K562 (cell line): ENCODE data around the gene CUTA. TPM values are rescaled to one million over a fixed set of nuclear protein-coding genes. Genes with fewer than 3 reads are reported as not detected.
A peak's percentile ranks its signal among the peaks of the same experiment; 100 is the strongest.

Experiments used
- CEBPG ChIP-seq, 3 experiments: fragments of 200-800 bp in 1 of 3; sonication (Bioruptor generic) in 1 of 3; sonication (generic) in 1 of 3; formaldehyde crosslinking in 1 of 3; IDR thresholded peaks in 2 of 3; conservative IDR thresholded peaks in 1 of 3; 2 replicates each; pipeline versions ENCODE4 v1.6.1 to v1.8.0; 2016 to 2022; ENCODE audit warnings: missing compliant biosample characterization in 2 of 3, missing genetic modification characterization in 2 of 3, mild to moderate bottlenecking in 1 of 3, missing genetic modification reagents in 1 of 3
- MTA1 ChIP-seq: fragments of 450-650 bp; IDR thresholded peaks from 2 replicates; pipeline ENCODE4 v1.6.1; 2017; ENCODE audit warnings: borderline replicate concordance
- NELFE ChIP-seq: IDR thresholded peaks from 2 replicates; pipeline ENCODE4 v1.6.1; 2011; ENCODE audit warnings: mild to moderate bottlenecking; ENCODE audit not compliant: insufficient read depth, insufficient read length
- PML ChIP-seq: IDR thresholded peaks from 2 replicates; pipeline ENCODE4 v1.6.1; 2012; ENCODE audit warnings: low read length, inconsistent platforms
- PYGO2 ChIP-seq: fragments of 450-650 bp; IDR thresholded peaks from 2 replicates; pipeline ENCODE4 v1.6.1; 2016; ENCODE audit warnings: mild to moderate bottlenecking, missing genetic modification characterization, moderate library complexity, missing compliant biosample characterization
- TEAD2 ChIP-seq: fragments of 450-650 bp; IDR thresholded peaks from 2 replicates; pipeline ENCODE4 v1.6.1; 2016; ENCODE audit warnings: missing genetic modification characterization, control low read depth, missing compliant biosample characterization
- TOE1 ChIP-seq, 2 experiments: fragments of 450-650 bp in 1 of 2; sonication (generic) in 1 of 2; formaldehyde crosslinking in 1 of 2; IDR thresholded peaks; 2 replicates each; pipeline versions ENCODE4 v1.7.1 to v1.8.0; 2016 to 2022; ENCODE audit warnings: borderline replicate concordance in 2 of 2, mild to moderate bottlenecking in 2 of 2, antibody characterized with exemption in 1 of 2, inconsistent platforms in 1 of 2, low read depth in 1 of 2, missing genetic modification reagents in 1 of 2, moderate library complexity in 1 of 2
- XRCC3 ChIP-seq: fragments of 450-650 bp; IDR thresholded peaks from 2 replicates; pipeline ENCODE4 v1.6.1; 2017; ENCODE audit warnings: mild to moderate bottlenecking, moderate library complexity
- ZNF398 ChIP-seq: fragments of 250-450 bp; sonication (Bioruptor Pico); IDR thresholded peaks from 2 replicates; pipeline ENCODE4 v1.8.0; 2021; ENCODE audit warnings: moderate library complexity, mild to moderate bottlenecking, inconsistent platforms
- ZNF551 ChIP-seq: fragments of 250-450 bp; sonication (Bioruptor Pico); IDR thresholded peaks from 2 replicates; pipeline ENCODE4 v1.5.0; 2021; ENCODE audit warnings: mild to moderate bottlenecking, moderate library complexity
- ZNF79 ChIP-seq: fragments of 250-450 bp; sonication (Bioruptor Pico); IDR thresholded peaks from 2 replicates; pipeline ENCODE4 v1.4.0; 2020; ENCODE audit warnings: low read depth, mild to moderate bottlenecking, moderate library complexity
- polyA plus RNA-seq, 8 experiments: library from polyadenylated mRNA; depleted of rRNA in 4 of 8; stranded (reverse) in 5 of 8; unstranded in 3 of 8; fragments of >200 nt; fragmentation: Nextera tagmentation in 2 of 8; fragmentation: Illumina TruSeq in 1 of 8; extraction: Ambion mirVana in 2 of 8; extraction: Trizol in 1 of 8; gene quantifications; 2 replicates each; pipeline versions ENCODE4 v1.2.1 to v1.2.3, GENCODE V29; 2011 to 2014; ENCODE audit warnings: inconsistent platforms in 1 of 8, missing spikeins in 1 of 8
- total RNA-seq, 7 experiments: library from RNA; depleted of rRNA in 6 of 7; stranded (reverse); fragments of >200 nt in 6 of 7; fragmentation: Illumina TruSeq in 2 of 7; extraction: Trizol in 2 of 7; gene quantifications; 2 replicates each; pipeline versions ENCODE4 v1.2.1 to v1.2.3, GENCODE V29; 2011 to 2021; ENCODE audit warnings: low replicate concordance in 1 of 7
- TF ChIP-seq, protein P1 (sequence below): sonication (generic); formaldehyde crosslinking; IDR thresholded peaks from 2 replicates; pipeline ENCODE4 v1.8.1; 2022; ENCODE audit warnings: missing genetic modification reagents
- TF ChIP-seq, protein P2 (sequence below): sonication (generic); formaldehyde crosslinking; IDR thresholded peaks from 2 replicates; pipeline ENCODE4 v1.8.1; 2022; ENCODE audit warnings: missing genetic modification reagents
- TF ChIP-seq, protein P3 (sequence below): fragments of 250-450 bp; sonication (Bioruptor Pico); IDR thresholded peaks from 2 replicates; pipeline ENCODE4 v1.5.0; 2021
- TF ChIP-seq, protein P4 (sequence below): fragments of 250-450 bp; sonication (Bioruptor Pico); IDR thresholded peaks from 2 replicates; pipeline ENCODE4 v1.4.0; 2020; ENCODE audit warnings: mild to moderate bottlenecking, moderate library complexity

CUTA gene
- total and polyA plus RNA-seq, 9 of the 15 experiments (the other 6 are each of a cell fraction or from before 2014, with no cell fraction given): 166 to 682 (median 310) TPM

GRCh38 chr6:33418690-33419291, 884 bp upstream of the CUTA start (continued):
- TF ChIP-seq, protein P1, sequence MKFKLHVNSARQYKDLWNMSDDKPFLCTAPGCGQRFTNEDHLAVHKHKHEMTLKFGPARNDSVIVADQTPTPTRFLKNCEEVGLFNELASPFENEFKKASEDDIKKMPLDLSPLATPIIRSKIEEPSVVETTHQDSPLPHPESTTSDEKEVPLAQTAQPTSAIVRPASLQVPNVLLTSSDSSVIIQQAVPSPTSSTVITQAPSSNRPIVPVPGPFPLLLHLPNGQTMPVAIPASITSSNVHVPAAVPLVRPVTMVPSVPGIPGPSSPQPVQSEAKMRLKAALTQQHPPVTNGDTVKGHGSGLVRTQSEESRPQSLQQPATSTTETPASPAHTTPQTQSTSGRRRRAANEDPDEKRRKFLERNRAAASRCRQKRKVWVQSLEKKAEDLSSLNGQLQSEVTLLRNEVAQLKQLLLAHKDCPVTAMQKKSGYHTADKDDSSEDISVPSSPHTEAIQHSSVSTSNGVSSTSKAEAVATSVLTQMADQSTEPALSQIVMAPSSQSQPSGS (CRISPR knock-in tag): no peak
- TF ChIP-seq TEAD2 (tag): no peak
- TF ChIP-seq TOE1 (IDR thresholded peaks at IDR 0.05; ENCODE audit: borderline replicate concordance): no peak
- TF ChIP-seq TOE1 (CRISPR knock-in tag; IDR thresholded peaks at IDR 0.05; ENCODE audit: borderline replicate concordance, low read depth): no peak
- 0 out of 2 replicates have a peak, but pooled peaks have one; percentile 37 for TF ChIP-seq ZNF79
- TF ChIP-seq, protein P2, sequence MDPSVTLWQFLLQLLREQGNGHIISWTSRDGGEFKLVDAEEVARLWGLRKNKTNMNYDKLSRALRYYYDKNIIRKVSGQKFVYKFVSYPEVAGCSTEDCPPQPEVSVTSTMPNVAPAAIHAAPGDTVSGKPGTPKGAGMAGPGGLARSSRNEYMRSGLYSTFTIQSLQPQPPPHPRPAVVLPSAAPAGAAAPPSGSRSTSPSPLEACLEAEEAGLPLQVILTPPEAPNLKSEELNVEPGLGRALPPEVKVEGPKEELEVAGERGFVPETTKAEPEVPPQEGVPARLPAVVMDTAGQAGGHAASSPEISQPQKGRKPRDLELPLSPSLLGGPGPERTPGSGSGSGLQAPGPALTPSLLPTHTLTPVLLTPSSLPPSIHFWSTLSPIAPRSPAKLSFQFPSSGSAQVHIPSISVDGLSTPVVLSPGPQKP (CRISPR knock-in tag): no peak
- no peak for TF ChIP-seq NELFE
- no peak for TF ChIP-seq PYGO2 (tag)
- no peak for TF ChIP-seq ZNF398
- TF ChIP-seq CEBPG (CRISPR knock-in tag; IDR thresholded peaks at IDR 0.05): no peak
- TF ChIP-seq CEBPG (tag; conservative IDR thresholded peaks at IDR 0.05 in 1 of 2, IDR thresholded peaks at IDR 0.05 in 1 of 2): no peak
- TF ChIP-seq ZNF551 (CRISPR knock-in tag): no peak
- no peak for TF ChIP-seq XRCC3
- peak; percentile 35; the same call in 1 of the 2 replicates for TF ChIP-seq PML
- no peak for TF ChIP-seq MTA1
- TF ChIP-seq, protein P3, sequence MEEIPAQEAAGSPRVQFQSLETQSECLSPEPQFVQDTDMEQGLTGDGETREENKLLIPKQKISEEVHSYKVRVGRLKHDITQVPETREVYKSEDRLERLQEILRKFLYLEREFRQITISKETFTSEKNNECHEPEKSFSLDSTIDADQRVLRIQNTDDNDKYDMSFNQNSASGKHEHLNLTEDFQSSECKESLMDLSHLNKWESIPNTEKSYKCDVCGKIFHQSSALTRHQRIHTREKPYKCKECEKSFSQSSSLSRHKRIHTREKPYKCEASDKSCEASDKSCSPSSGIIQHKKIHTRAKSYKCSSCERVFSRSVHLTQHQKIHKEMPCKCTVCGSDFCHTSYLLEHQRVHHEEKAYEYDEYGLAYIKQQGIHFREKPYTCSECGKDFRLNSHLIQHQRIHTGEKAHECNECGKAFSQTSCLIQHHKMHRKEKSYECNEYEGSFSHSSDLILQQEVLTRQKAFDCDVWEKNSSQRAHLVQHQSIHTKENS: no peak
- TF ChIP-seq, protein P4, sequence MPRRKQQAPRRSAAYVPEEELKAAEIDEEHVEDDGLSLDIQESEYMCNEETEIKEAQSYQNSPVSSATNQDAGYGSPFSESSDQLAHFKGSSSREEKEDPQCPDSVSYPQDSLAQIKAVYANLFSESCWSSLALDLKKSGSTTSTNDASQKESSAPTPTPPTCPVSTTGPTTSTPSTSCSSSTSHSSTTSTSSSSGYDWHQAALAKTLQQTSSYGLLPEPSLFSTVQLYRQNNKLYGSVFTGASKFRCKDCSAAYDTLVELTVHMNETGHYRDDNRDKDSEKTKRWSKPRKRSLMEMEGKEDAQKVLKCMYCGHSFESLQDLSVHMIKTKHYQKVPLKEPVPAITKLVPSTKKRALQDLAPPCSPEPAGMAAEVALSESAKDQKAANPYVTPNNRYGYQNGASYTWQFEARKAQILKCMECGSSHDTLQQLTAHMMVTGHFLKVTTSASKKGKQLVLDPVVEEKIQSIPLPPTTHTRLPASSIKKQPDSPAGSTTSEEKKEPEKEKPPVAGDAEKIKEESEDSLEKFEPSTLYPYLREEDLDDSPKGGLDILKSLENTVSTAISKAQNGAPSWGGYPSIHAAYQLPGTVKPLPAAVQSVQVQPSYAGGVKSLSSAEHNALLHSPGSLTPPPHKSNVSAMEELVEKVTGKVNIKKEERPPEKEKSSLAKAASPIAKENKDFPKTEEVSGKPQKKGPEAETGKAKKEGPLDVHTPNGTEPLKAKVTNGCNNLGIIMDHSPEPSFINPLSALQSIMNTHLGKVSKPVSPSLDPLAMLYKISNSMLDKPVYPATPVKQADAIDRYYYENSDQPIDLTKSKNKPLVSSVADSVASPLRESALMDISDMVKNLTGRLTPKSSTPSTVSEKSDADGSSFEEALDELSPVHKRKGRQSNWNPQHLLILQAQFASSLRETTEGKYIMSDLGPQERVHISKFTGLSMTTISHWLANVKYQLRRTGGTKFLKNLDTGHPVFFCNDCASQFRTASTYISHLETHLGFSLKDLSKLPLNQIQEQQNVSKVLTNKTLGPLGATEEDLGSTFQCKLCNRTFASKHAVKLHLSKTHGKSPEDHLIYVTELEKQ (CRISPR knock-in tag): no peak
